Liver (tissue), 9 donors: ENCODE data around the gene AMPH. TPM values are rescaled to one million over a fixed set of nuclear protein-coding genes. Genes with fewer than 3 reads are reported as not detected.

Source experiments
- DNase-seq: peaks from one replicate; pipeline ENCODE4 v3.0.0-alpha.2; 2017; ENCODE audit warnings: low spot score
- H3K27ac ChIP-seq, 2 donors: one replicate each; pipeline ENCODE4 v1.7.0; 2013; ENCODE audit warnings: inconsistent platforms in 2 of 2, low read length in 2 of 2, control low read depth in 1 of 2, low read depth in 1 of 2, mild to moderate bottlenecking in 1 of 2
- H3K27me3 ChIP-seq, 4 donors: one replicate each; pipeline versions ENCODE4 v1.6.1 to v1.7.0; 2013; ENCODE audit warnings: low read length in 3 of 4, inconsistent platforms in 1 of 4, mild to moderate bottlenecking in 1 of 4, moderate library complexity in 1 of 4; ENCODE audit not compliant: control insufficient read depth in 4 of 4, insufficient read depth in 4 of 4
- H3K36me3 ChIP-seq, 4 donors: one replicate each; pipeline versions ENCODE4 v1.6.1 to v1.7.0; 2013; ENCODE audit warnings: low read length in 3 of 4, mild to moderate bottlenecking in 3 of 4, low read depth in 1 of 4, moderate library complexity in 1 of 4; ENCODE audit not compliant: control insufficient read depth in 4 of 4, insufficient read depth in 3 of 4
- H3K4me1 ChIP-seq, 4 donors: one replicate each; pipeline versions ENCODE4 v1.6.1 to v1.7.0; 2013; ENCODE audit warnings: low read length in 3 of 4, mild to moderate bottlenecking in 3 of 4, moderate library complexity in 1 of 4; ENCODE audit not compliant: control insufficient read depth in 4 of 4, insufficient read depth in 4 of 4
- H3K4me3 ChIP-seq, 3 donors: one replicate each; pipeline versions ENCODE4 v1.6.1 to v1.7.0; 2013; ENCODE audit warnings: low read length in 3 of 3, control low read depth in 1 of 3, low read depth in 1 of 3, mild to moderate bottlenecking in 1 of 3
- H3K9ac ChIP-seq, 2 donors: one replicate each; pipeline ENCODE4 v1.7.0; 2013; ENCODE audit warnings: low read length in 2 of 2, mild to moderate bottlenecking in 2 of 2, moderate library complexity in 2 of 2, control low read depth in 1 of 2, low read depth in 1 of 2
- H3K9me3 ChIP-seq, 4 donors: one replicate each; pipeline versions ENCODE4 v1.6.1 to v1.7.0; 2013; ENCODE audit warnings: low read length in 3 of 4; ENCODE audit not compliant: control insufficient read depth in 4 of 4
- EGR1 ChIP-seq, 2 donors: IDR thresholded peaks; 2 replicates each; pipeline ENCODE4 v1.6.1; 2016 to 2018; ENCODE audit warnings: antibody characterized with exemption in 2 of 2, low read depth in 2 of 2
- FOXA1 ChIP-seq: IDR thresholded peaks from 2 replicates; pipeline ENCODE4 v1.6.1; 2016; ENCODE audit warnings: antibody characterized with exemption
- FOXA2 ChIP-seq: IDR thresholded peaks from 2 replicates; pipeline ENCODE4 v1.6.1; 2016; ENCODE audit warnings: antibody characterized with exemption
- GABPA ChIP-seq, 2 donors: IDR thresholded peaks in 1 of 2; conservative IDR thresholded peaks in 1 of 2; 2 replicates each; pipeline ENCODE4 v1.6.1; 2016; ENCODE audit warnings: antibody characterized with exemption in 2 of 2, mild to moderate bottlenecking in 1 of 2, moderate library complexity in 1 of 2
- HNF4A ChIP-seq, 2 donors: conservative IDR thresholded peaks; 2 replicates each; pipeline ENCODE4 v1.6.1; 2016; ENCODE audit warnings: antibody characterized with exemption in 2 of 2, mild to moderate bottlenecking in 2 of 2
- HNF4G ChIP-seq: IDR thresholded peaks from 2 replicates; pipeline ENCODE4 v1.6.1; 2016; ENCODE audit warnings: antibody characterized with exemption
- JUND ChIP-seq, 2 donors: IDR thresholded peaks; 2 replicates each; pipeline ENCODE4 v1.6.1; 2016; ENCODE audit warnings: antibody characterized with exemption in 2 of 2
- NR2F2 ChIP-seq: IDR thresholded peaks from 2 replicates; pipeline ENCODE4 v1.6.1; 2016; ENCODE audit warnings: antibody characterized with exemption
- RAD21 ChIP-seq, 2 donors: IDR thresholded peaks; 2 replicates each; pipeline ENCODE4 v1.6.1; 2016; ENCODE audit warnings: antibody characterized with exemption in 2 of 2, mild to moderate bottlenecking in 2 of 2
- RXRA ChIP-seq, 2 donors: IDR thresholded peaks; 2 replicates each; pipeline ENCODE4 v1.6.1; 2017 to 2018; ENCODE audit warnings: antibody characterized with exemption in 2 of 2, mild to moderate bottlenecking in 1 of 2
- SP1 ChIP-seq: IDR thresholded peaks from 2 replicates; pipeline ENCODE4 v1.6.1; 2018; ENCODE audit warnings: antibody characterized with exemption, mild to moderate bottlenecking
- TAF1 ChIP-seq: conservative IDR thresholded peaks from 2 replicates; pipeline ENCODE4 v1.6.1; 2016; ENCODE audit warnings: antibody characterized with exemption, mild to moderate bottlenecking
- YY1 ChIP-seq: IDR thresholded peaks from 2 replicates; pipeline ENCODE4 v1.6.1; 2016; ENCODE audit warnings: antibody characterized with exemption, mild to moderate bottlenecking
- WGBS: extraction: QIAGEN DNeasy Blood & Tissue Kit; methylation state at CpG from one replicate; pipeline ENCODE4 v1.1.7; 2013; 5-methylcytosine and 5-hydroxymethylcytosine counted together
- polyA plus RNA-seq, 2 donors: library from polyadenylated mRNA; stranded (reverse) in 1 of 2; unstranded in 1 of 2; fragments of 200-250 nt in 1 of 2; fragments of >200 nt in 1 of 2; fragmentation: Nextera tagmentation in 1 of 2; extraction: Ambion mirVana in 1 of 2; gene quantifications; one replicate each; pipeline versions ENCODE4 v1.2.1 to v1.2.3, GENCODE V29; 2013 to 2015
- total RNA-seq, 2 donors: library from RNA; depleted of rRNA; stranded (reverse); fragments of >200 nt; gene quantifications; one replicate each; pipeline ENCODE4 v1.2.3, GENCODE V29; 2014
- TF ChIP-seq, protein P1 (sequence below): IDR thresholded peaks from 2 replicates; pipeline ENCODE4 v1.6.1; 2016; ENCODE audit warnings: antibody characterized with exemption
- TF ChIP-seq, protein P2 (sequence below): IDR thresholded peaks from 2 replicates; pipeline ENCODE4 v1.6.1; 2016; ENCODE audit warnings: antibody characterized with exemption
- TF ChIP-seq, protein P3 (sequence below): fragments of 150-350 bp; IDR thresholded peaks from 2 replicates; pipeline ENCODE4 v1.5.1; 2017; ENCODE audit warnings: improper control_type of control experiment, low read depth, low read length; ENCODE audit not compliant: missing input control
- TF ChIP-seq, protein P4 (sequence below): IDR thresholded peaks from 2 replicates; pipeline ENCODE4 v1.6.1; 2016; ENCODE audit warnings: antibody characterized with exemption
- TF ChIP-seq, protein P5 (sequence below): IDR thresholded peaks from 2 replicates; pipeline ENCODE4 v1.6.1; 2016; ENCODE audit warnings: antibody characterized with exemption, mild to moderate bottlenecking
- donor health status: healthy.
- donor health status: healthy.
- donor health status: healthy.
- donor health status: healthy.
- donor health status: healthy.

AMPH gene
- total and polyA plus RNA-seq, 4 donors, result 0.13 to 0.25 (median 0.20) TPM

DNA sequence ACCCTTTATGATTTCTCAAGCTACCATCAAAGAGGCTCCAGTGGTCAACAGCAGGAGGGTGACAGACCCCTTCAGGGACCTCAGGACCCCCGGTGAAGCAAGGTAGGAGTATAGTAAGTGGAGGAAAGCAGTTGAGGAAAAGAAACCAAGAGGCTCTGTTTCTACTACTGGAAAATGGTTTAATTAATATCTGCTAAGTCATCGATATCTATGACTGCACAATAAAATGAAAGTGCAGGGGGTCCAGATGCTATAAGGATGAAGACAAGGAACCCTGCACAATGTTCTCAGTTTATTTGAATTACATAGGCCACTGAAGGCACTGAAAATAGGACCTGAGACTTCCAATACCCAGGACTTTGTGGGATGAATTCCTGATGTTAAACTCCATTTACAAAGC lies 23.7 kb downstream of the AMPH start:
- TF ChIP-seq FOXA2 (no peak), JUND (IDR thresholded peaks at IDR 0.05) (no peak), HNF4A (conservative IDR thresholded peaks at IDR 0.05) (no peak), YY1 (no peak), RAD21 (IDR thresholded peaks at IDR 0.05) (no peak), RXRA (IDR thresholded peaks at IDR 0.05) (no peak), HNF4G (no peak), TAF1 (no peak), SP1 (no peak), NR2F2 (no peak)
- TF ChIP-seq, protein P1, sequence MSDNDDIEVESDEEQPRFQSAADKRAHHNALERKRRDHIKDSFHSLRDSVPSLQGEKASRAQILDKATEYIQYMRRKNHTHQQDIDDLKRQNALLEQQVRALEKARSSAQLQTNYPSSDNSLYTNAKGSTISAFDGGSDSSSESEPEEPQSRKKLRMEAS, result no peak
- TF ChIP-seq, protein P2, sequence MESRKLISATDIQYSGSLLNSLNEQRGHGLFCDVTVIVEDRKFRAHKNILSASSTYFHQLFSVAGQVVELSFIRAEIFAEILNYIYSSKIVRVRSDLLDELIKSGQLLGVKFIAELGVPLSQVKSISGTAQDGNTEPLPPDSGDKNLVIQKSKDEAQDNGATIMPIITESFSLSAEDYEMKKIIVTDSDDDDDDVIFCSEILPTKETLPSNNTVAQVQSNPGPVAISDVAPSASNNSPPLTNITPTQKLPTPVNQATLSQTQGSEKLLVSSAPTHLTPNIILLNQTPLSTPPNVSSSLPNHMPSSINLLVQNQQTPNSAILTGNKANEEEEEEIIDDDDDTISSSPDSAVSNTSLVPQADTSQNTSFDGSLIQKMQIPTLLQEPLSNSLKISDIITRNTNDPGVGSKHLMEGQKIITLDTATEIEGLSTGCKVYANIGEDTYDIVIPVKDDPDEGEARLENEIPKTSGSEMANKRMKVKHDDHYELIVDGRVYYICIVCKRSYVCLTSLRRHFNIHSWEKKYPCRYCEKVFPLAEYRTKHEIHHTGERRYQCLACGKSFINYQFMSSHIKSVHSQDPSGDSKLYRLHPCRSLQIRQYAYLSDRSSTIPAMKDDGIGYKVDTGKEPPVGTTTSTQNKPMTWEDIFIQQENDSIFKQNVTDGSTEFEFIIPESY, result no peak
- TF ChIP-seq, protein P3, sequence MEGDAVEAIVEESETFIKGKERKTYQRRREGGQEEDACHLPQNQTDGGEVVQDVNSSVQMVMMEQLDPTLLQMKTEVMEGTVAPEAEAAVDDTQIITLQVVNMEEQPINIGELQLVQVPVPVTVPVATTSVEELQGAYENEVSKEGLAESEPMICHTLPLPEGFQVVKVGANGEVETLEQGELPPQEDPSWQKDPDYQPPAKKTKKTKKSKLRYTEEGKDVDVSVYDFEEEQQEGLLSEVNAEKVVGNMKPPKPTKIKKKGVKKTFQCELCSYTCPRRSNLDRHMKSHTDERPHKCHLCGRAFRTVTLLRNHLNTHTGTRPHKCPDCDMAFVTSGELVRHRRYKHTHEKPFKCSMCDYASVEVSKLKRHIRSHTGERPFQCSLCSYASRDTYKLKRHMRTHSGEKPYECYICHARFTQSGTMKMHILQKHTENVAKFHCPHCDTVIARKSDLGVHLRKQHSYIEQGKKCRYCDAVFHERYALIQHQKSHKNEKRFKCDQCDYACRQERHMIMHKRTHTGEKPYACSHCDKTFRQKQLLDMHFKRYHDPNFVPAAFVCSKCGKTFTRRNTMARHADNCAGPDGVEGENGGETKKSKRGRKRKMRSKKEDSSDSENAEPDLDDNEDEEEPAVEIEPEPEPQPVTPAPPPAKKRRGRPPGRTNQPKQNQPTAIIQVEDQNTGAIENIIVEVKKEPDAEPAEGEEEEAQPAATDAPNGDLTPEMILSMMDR, result no peak
- TF ChIP-seq, protein P4, sequence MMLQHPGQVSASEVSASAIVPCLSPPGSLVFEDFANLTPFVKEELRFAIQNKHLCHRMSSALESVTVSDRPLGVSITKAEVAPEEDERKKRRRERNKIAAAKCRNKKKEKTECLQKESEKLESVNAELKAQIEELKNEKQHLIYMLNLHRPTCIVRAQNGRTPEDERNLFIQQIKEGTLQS, result no peak
- no peak overlapping the region for H3K4me3 ChIP-seq
- no peak for DNase-seq
- no peak overlapping the region for H3K27ac ChIP-seq
- WGBS, result 79% methylated on average over 2 of the region's 2 CpGs
- H3K36me3 ChIP-seq, result no peaks in the 10 kb centered on the region
- H3K4me1 ChIP-seq, result no peaks in the 10 kb centered on the region
- H3K27me3 ChIP-seq, result peaks cover 0 to 3% (median 0%) of the 10 kb centered on the region in 4 donors
- H3K9me3 ChIP-seq, result no peaks in the 10 kb centered on the region
- H3K9ac ChIP-seq, result no peak overlapping the region

DNA sequence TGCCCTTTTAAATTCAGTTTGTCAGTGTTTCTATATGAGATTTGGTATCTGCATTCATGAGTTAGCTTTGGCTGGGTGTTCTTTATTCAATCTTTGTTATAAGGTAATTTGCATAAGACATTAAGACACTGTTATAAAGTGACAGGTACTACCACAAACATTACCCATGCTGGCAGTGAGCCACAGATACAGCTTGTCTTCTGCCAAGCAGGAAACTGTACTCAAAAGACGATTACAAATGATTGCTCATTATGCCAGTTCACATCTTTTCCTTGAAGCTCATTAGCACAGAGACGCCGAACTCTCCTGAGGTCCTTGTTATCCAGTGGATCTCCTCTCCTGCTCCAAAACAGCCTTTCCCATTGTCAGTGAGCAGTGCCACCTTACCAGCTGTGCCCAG lies 30.4 kb downstream of the AMPH start:
- TF ChIP-seq HNF4A (conservative IDR thresholded peaks at IDR 0.05), result no peak
- TF ChIP-seq FOXA2, result no peak
- no peak for TF ChIP-seq JUND (IDR thresholded peaks at IDR 0.05)
- TF ChIP-seq EGR1 (IDR thresholded peaks at IDR 0.05; ENCODE audit: low read depth in 2 of 2), result no peak
- no peak for TF ChIP-seq RXRA (IDR thresholded peaks at IDR 0.05)
- TF ChIP-seq, protein P1, result no peak
- no peak for TF ChIP-seq YY1
- no peak for TF ChIP-seq SP1
- TF ChIP-seq NR2F2, result no peak
- TF ChIP-seq HNF4G, result no peak
- TF ChIP-seq, protein P4, result no peak
- TF ChIP-seq, protein P2, result no peak
- TF ChIP-seq, protein P3, result no peak
- no peak for TF ChIP-seq FOXA1
- TF ChIP-seq, protein P5, sequence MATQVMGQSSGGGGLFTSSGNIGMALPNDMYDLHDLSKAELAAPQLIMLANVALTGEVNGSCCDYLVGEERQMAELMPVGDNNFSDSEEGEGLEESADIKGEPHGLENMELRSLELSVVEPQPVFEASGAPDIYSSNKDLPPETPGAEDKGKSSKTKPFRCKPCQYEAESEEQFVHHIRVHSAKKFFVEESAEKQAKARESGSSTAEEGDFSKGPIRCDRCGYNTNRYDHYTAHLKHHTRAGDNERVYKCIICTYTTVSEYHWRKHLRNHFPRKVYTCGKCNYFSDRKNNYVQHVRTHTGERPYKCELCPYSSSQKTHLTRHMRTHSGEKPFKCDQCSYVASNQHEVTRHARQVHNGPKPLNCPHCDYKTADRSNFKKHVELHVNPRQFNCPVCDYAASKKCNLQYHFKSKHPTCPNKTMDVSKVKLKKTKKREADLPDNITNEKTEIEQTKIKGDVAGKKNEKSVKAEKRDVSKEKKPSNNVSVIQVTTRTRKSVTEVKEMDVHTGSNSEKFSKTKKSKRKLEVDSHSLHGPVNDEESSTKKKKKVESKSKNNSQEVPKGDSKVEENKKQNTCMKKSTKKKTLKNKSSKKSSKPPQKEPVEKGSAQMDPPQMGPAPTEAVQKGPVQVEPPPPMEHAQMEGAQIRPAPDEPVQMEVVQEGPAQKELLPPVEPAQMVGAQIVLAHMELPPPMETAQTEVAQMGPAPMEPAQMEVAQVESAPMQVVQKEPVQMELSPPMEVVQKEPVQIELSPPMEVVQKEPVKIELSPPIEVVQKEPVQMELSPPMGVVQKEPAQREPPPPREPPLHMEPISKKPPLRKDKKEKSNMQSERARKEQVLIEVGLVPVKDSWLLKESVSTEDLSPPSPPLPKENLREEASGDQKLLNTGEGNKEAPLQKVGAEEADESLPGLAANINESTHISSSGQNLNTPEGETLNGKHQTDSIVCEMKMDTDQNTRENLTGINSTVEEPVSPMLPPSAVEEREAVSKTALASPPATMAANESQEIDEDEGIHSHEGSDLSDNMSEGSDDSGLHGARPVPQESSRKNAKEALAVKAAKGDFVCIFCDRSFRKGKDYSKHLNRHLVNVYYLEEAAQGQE, result no peak
- TF ChIP-seq GABPA (IDR thresholded peaks at IDR 0.05 in 1 of 2, conservative IDR thresholded peaks at IDR 0.05 in 1 of 2), result no peak
- TF ChIP-seq RAD21 (IDR thresholded peaks at IDR 0.05), result no peak
- Histone ChIP-seq H3K36me3 (no peaks in the 10 kb centered on the region), H3K9me3 (no peaks in the 10 kb centered on the region), H3K4me1 (no peaks in the 10 kb centered on the region), H3K27ac (no peak overlapping the region), H3K27me3 (no peaks in the 10 kb centered on the region), H3K9ac (no peak overlapping the region), H3K4me3 (no peak overlapping the region)
- DNase-seq, result no peak
- WGBS, result 69% methylated on average over 3 of the region's 3 CpGs
